OCI-M1 (cell line): Measurements from ENCODE around the gene CFAP157.

ENCODE experiments used
- DNase-seq: peaks from one replicate; lab custom pipeline; 2025; lab: John Stamatoyannopoulos, UW

CFAP157 gene

DNA sequence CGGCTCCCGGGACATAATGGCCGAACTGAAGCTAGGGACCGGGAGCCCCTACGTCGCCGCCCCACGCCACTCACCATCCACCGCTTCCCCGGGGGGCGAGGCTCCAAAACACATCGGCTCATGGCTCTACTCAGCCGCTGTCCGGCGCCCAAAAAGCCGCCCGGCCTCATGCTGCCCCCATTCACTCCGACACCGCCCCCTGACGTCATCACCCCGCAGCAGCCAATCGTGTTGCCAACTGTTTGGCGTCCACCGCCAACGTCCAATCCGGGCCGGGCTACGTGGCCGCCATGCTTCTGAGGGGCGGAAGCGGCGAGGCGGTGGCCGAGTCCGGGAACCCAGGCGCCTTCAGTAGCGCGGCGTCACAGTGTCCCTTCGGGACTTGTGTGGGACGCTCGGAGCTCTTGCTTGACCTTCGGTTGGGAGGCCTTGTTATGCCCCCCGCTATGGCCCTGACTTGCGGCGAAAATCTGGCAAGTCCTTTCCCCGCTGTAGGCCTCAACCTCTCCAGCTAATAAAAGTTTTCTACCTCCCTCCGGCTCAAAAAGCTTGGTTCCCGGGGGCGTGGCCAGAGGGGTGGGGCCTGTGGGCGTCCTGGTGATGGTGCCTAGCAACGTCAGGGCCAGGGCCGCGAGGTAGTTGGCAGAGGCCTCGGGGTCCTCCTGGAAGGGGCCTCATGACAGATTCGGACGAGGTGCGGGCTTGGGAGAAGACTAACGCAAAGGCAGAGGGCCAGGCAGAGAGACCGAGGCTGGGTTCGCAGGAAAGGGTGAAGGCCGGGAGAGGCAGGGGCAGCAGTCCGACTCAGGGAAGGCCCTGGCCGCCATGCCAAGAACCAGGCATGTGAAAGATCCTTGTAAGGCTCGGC is 8.9 kb downstream of the CFAP157 start, which contains the start of the genes PTRH1 and TTC16:
PTRH1 (minus strand) TSS at position 194 of the 868 bp plus-strand sequence; CDS start at position 170, 24 bp downstream.
TTC16 (plus strand) TSS at position 610 of the 868 bp plus-strand sequence; CDS start at position 677, 67 bp downstream.
- DNase-seq = peak; percentile 96

DNA sequence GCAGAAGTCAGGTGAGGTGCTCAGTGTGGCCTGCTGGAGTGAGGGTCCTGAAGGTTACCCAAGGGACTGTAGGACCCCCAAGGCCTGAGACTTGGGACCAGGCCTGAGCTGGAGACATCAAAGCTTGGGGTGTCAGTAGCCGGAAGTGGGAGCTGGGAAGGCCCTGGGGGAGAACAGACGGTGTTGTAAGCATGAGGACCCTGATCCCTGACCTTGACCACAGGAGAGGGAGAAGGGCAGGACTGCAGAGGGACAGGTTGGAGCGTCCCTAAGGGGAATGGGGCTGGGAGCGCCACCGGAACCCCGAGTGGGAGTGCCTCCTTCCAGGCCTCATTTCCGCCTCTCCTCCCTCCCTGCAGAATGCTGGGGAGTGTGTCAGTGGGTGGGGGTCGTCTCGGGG is 9.6 kb downstream of the CFAP157 start:
- DNase-seq = no peak

DNA sequence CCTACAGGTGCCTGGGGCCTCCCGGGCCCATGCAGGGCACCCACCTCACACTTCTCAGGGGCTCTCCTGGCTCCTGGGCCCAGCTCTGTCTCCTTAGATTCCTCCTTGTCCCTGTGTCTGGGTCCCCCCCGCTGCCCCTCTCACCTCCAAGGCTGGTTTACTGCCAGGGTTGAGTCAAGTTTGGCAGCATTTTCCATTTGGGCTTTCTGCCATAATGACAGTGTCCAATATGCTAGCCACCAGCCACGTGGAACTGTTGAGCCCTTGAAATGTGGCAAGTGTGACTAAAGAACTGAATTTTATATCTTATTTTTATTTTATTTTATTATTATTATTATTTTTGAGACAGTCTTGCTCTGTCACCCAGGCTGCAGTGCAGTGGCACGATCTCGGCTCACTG is 11.0 kb downstream of the CFAP157 start:
- DNase-seq = no peak

DNA sequence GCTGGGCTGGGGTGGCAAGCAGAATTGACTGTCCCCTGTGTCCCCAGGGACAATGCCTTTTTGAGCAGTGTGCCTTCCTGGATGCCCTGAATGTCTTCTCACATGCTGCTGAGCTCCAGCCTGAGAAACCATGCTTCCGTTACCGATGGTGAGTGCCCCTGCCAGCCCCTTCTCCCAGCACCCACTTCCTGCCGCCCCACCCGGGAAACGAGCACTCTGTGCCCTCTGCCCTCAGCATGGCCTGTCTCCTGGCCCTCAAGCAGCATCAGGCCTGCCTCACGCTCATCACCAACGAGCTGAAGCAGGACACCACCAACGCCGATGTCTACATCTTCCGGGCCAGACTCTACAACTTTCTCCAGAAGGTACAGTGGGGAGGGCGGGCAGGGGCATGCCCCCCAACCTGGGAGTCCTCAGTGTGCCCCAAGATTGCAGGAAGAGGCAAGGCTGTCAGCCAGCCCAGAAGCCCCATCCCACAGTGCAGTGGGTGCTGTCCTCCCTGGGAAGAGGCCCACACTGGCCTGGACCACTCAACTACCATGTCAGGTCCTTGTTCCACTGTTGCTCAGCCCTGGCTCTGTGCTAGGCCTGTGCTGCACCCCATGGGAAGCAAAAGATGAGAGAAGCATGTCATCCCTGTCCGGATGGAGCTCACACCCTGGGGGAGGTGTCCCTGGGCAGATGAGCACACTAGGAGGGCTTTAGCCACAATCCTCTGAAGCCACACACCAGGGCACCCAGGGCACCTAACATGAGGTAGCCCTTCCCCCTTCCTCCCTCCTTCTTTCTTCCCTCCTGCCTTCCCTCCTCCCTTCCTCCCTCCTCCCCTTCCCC is 13.5 kb downstream of the CFAP157 start:
- DNase-seq = no peak

DNA sequence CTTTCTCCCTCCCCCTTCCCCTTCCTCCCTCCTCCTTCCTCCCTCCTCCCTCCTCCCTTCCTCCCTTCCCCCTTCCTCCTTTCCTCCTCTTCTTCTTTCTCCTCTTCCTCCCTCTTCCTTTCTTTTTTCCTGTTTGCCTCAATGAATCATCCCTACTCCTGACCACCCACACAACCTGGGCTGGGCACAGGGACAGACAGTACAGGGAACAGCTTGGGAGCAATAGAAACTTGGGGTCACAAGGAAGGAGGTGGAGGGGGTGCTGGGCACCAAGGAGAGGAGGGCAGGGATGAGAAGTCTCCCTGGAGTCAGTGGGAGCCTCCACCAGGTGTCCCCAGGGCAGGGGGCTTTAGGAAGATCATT is 14.1 kb downstream of the CFAP157 start:
- no peak for DNase-seq

DNA sequence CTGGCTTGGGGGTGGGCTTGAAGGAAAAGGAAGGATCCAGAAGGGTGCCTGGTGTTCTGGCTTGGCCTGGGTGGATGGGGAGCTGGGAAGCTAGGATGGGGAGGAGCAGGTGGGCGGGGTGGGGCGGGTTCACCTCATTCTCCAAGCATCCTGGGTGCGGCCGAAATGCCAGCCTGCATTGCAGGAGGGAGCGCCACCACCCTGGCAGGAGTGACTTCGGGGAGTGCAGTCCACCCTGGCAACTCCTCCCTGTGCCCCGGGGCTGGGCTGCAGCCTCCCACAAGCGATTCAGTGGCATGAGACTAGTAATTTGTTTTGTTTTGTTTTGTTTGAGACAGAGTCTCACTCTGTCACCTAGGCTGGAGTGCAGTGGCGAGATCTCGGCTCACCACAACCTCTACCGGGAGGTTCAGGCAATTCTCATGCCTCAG is 14.6 kb downstream of the CFAP157 start:
- no peak for DNase-seq

DNA sequence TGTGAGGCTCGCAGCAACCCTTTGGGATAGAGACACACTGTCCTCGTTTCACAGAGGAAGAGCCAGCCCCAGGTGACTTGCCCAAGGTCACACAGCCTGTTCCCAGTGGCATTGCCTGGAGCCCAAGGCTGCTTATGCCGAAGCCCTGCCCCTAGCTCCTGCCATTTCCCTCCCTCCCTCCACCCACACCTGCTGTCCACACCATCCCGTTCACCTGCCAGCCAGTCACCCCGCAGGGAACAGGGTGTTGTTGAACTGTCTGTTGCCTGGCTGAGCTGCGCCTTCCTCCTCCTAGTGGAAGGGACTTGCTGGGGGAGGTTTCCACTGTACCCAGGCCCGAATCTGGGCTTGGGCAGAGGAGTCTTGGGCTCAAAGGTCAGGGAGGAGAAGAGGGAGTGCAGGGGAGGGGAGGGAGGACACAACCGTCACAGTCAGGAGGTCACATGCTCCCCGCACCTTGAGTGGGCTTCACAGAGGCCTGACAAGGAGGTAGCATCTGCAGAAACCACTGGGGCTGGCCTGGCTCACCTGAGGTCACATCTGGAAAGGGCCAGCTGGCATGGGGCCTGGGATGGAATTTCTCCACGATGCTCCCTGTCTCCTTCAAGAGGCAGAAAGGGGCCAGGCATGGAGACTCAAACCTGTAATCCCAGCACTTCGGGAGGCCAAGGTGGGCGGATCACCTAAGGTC is 15.4 kb downstream of the CFAP157 start:
- no peak for DNase-seq

DNA sequence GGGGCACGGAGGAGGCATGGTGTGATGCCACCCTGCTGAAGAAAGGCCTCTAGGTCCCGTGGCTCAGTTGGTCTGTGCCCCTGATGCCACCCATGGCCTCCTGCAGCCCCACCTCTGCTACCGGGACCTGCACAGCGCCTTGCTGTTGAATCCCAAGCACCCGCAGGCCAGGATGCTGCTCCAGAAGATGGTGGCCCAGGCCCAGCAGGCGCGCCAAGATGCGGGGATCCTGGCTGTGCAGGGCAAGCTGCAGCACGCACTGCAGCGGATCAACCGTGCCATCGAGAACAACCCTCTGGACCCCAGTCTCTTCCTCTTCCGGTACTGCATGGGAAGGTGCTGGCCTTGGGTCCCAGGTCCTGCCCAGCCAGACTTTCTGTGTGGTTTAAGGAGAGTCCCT is 16.2 kb downstream of the CFAP157 start:
- no peak for DNase-seq

DNA sequence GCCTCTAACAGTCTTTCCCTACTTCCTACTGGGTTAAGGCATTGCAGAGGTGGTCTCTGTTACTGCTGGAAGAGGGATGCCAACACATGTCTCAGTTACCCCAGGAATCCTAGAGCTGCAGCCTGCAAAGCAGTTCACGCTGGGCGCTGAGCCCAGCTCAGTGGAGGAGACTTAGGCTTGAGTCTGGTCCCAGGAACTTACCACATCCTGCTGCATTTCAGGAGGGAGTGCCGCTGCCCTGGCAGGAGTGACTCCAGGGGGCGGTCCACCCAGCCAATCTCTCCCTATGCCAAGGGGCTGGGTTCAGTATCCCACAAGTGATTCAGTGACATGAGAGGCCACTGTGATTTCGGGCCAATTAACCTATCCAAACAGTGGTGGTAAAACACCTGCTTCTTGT is 16.7 kb downstream of the CFAP157 start:
- no peak for DNase-seq

DNA sequence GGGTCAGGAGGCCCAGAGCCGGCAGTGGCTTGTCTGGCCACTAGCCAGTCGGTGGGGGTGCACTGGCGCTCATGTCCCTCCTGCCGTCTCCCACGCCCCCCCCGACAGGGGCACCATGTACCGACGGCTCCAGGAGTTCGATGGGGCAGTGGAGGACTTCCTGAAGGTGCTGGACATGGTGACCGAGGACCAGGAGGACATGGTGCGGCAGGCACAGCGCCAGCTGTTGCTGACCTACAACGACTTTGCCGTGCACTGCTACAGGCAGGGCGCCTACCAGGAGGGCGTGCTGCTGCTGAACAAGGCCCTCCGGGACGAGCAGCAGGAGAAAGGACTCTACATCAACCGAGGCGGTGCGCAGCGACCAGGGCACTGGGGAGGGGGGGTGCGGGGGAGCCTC is 17.2 kb downstream of the CFAP157 start:
- DNase-seq = no peak

DNA sequence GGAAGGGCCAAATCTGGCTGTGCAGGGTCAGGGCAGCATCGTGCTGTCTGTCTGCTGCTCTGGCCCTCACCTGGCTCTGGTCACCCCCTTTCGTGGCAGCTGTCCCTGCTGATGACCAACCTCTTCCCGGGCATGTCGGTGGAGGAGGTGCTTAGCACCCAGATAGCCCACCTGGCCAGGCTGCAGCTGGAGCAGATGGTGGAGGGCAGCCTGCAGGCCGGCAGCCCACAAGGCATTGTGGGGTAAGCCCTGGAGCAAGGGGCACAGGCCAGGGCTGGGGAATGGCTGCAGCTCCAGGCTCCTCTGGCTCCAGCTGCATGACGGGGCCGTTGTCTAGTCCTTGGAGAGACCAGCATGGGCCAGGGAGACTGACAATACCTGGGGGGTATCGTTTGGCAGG is 20.1 kb downstream of the CFAP157 start:
- DNase-seq = no peak

DNA sequence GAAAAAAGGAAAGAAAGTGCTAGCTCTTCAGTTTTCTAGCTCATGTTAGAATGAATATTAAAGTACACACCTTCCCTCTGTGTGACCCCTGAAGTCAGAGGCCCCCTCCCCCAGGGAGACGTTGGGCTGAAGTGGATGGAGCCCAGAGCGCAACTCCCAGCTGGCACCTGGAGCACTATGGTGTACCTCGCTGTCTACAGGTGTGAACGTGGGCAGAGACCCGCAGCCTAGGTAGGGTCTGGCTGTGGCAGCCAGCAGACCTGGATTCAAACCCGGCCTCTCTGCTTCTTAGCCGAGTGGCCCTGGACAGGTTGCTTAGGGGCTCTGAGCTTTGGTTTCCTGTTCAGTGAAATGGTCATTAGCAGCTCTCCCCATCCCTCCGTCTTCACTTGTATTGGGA is 22.0 kb downstream of the CFAP157 start:
- DNase-seq = no peak

DNA sequence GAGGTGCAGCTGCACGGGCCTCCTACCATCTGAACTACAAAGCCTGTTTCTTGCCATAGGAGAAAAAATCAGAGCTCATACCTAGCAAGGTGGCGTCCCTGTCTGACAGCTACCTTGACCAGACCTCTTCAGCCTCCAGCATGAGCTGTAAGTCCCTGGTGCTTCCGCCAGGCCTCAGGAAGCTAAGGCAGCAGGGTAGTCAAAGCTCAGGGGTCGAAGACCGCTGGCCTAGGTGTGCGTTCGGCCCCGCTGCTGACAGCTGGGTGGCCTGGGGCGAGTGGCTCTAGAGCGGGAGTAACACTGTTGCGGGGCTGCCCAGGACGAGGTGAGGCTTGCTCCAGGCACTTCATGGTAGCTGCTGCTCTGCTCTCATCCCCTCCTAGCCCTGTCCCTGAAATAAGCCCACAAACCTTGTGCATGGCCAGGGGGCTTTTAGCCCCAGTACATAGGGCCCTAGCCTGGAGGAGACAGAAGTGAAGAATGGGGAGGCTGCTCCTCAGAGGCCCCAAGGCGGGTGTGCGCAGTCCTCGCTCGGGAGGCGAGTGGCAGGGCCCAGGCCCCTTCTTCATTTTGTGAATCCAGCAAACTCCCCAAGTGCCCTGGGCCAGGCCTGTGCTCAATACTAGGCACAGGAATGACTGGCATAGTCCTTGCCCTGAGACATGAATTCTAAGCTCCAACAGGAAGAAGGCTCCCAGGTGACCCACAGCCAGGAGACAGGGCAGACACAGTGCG is 22.9 kb downstream of the CFAP157 start:
- DNase-seq = no peak

DNA sequence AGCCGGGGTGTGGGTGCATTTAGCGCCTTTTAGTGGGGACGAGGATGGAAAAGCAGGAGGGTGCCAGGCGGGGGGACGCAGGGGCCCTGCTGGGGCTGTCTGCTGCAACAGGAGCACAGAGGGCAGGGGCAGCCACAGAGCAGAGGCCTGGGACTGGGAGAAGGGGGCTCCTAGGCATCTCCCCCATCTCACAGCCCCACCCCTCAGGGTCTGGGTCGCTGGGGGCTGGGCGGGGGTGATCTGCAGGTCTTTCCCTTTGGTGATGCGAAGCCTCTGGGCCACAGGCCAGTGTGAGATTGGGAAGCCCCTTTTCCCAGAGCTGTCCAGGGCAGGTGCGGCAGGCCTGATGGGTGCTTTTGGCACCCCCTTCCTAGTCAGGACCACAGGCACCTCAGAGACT is 23.5 kb downstream of the CFAP157 start:
- DNase-seq = no peak

DNA sequence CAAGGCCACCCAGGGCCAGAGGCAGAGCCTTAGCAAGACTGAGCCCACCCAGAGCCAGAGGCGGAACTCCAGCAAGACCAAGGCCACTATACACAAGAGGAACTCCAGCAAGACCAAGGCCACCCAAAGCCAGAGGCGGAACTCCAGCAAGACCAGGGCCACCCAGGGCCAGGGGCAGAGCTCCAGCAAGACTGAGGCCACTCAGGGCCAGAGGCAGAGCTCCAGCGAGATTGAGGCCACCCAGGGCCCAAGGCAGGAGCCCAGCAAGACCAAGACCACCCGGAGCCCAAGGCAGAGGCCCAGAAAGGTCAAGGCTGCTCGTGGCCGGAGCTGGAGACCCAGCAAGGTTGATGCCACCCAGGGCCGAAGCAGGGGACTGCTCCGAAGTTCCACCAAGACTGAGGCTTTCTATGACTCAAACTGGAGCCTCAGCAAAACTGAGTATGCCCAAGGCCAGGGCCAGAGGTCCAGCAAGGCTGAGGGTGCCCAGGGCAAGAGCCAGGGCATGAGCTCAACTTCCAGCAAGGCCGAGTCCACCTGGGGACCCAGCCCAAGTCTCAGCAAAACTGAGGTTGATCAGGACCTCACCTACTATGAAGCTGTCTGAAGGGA is 24.1 kb downstream of the CFAP157 start:
- no peak for DNase-seq

DNA sequence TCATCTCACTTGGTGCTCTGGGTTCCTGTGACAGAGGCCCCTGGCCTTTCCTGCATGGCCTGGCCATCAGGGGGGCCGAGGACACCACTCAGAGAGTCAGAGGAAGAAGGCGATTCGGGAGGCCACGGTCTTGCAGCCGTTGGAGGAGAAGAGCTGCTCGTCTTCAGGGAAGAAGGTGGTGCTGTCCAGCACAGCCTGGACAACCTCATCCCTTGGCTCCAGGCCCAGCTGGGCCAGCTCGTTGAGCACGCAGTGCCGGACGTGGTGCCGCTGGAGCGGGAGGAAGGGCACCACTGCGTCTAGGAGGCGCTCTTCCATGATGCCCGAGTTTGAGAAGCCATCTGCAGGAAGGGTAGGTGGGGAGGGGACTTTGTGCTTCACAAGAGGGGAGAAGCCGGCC is 25.1 kb downstream of the CFAP157 start:
- DNase-seq = no peak

DNA sequence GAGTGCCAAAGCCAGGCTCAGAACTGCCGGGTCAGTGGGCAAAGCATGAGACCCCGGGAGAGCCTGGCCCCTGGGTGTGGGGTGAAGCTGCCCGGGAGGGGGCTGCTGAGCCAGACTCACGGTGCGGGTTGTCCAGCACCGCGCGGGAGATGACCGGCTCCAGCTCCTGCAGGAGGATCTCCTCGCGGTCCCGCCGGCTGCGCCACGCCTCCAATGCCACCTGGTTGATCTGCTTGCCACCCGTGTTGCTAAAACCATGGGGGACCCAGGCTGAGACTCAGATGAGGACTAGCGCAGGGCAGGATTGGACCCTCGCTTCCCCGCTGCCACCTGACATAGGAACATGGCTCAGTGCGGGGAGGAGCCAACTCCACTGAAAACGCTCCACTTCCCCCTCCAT is 25.7 kb downstream of the CFAP157 start:
- no peak for DNase-seq

DNA sequence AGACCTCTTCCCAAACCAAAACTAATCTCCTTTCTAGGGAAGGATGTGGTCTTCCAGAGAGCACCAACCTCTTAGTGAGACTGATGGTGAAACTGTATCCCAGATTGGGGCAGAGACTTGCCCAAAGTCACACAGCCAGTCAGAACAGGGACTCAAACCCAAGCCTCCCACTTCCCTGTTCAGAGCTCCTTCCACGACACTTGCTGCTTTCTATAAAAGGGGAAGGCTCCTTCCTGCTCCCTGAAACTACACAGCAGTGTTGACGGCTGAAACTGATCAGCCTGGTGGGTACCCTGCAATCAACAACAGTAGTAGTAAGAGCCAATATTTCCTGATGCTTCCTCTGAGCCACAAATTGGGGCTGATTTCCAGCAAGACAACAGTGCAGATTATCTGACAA is 26.8 kb downstream of the CFAP157 start:
- DNase-seq = no peak

DNA sequence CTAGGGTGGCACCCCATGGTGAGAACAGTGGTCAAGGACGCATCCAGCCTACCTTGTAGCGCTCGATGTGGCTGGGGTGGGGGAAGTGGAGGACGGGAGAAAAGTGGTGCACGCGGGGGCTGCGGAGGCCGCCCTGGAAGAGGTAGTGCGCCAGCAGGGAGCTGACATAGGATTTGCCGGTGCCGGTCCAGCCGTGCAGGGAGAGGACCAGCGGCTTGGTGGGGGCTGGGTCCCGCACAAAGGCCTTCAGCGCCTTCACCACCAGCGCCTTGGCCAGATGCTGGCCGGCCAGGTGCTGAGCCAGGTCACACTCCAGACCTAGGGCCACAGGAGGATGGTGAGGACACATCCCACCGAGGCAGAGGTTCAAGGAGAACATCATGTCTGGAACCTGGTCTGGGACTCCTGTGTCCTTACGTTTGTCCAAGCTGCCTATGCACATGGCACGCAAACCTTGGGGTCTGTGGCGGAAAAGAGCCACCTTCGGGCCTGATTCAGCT is 27.5 kb downstream of the CFAP157 start:
- no peak for DNase-seq

DNA sequence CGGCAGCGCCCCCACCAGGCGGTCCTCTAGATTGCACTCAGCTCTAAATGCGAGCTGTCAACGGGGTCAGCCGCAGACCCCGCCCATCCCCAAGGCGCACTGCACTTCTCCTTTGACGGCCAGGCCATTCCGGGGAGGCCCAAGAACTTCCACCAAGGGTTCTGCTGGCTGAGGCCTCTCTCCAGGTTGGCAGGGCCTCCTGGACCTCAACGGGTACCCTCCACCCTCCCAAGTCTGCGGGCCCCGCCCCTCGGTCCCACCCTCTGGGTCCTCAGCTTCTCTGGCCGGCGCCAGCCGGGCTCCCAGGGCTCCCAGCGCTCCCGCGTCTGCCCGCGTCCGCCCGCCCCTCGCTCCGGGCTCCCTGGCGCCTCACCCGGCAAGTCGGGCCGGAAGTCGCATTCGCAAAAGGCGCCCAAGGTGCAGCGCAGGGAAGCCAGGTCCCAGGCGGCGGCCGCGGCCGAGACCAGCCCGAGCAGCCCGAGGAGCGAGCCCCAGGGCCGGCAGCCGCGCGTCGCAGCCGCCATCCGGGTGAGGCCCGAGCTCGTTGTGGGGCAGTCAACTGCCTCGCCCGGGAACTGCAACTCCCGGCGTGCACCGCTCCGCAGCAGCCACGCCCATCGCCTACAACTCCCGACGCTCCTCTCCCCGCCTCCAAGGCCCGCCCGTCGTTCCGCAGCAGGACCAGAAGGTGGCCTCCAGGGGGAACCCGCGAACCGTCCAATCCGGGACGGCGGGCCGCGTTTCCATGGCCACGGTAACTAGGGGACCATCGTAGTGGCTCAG is 28.1 kb downstream of the CFAP157 start, which contains the start of gene TOR2A:
TOR2A (minus strand) TSS at position 548 of the 783 bp plus-strand sequence; CDS start at position 524, 24 bp downstream.
- peak; percentile 98 for DNase-seq
